Hypothalamus (tissue), 51 donors: ENCODE data around the gene UTS2R.

ENCODE experiments used
- DNase-seq, 51 donors: peaks; one replicate each; lab custom pipeline; 2025; lab: John Stamatoyannopoulos, UW

UTS2R gene

GRCh38 chr17:82351254-82351712 is 20.3 kb upstream of the UTS2R start:
- DNase-seq, result no peak

GRCh38 chr17:82351713-82352488 is 19.7 kb upstream of the UTS2R start:
- DNase-seq, result peak in 49 of 51 donors; percentile 8 to 89 (median 58)

GRCh38 chr17:82353484-82353883 is 18.1 kb upstream of the UTS2R start:
- no peak for DNase-seq

GRCh38 chr17:82354804-82355308 is 16.7 kb upstream of the UTS2R start:
- no peak for DNase-seq

GRCh38 chr17:82355770-82356427 is 15.7 kb upstream of the UTS2R start:
- no peak for DNase-seq

- no peak for DNase-seq
These were observed 14.7 kb upstream of the UTS2R start for GRCh38 chr17:82356845-82357355.

GRCh38 chr17:82357394-82357793 is 14.2 kb upstream of the UTS2R start:
- DNase-seq, result no peak

GRCh38 chr17:82358465-82359350 is 12.9 kb upstream of the UTS2R start, which contains the start of gene TEX19:
Gene TEX19 (plus strand): TSS chr17:82359247. CDS start chr17:82362151, 2,904 bp downstream.
- DNase-seq, result no peak

- peak in 1 of 51 donors; percentile 25 for DNase-seq
These were observed 12.0 kb upstream of the UTS2R start for GRCh38 chr17:82359451-82360074.

GRCh38 chr17:82361885-82362633 is 9.5 kb upstream of the UTS2R start:
- DNase-seq, result no peak

GRCh38 chr17:82365606-82366295 is 5.8 kb upstream of the UTS2R start:
- no peak for DNase-seq

GRCh38 chr17:82366749-82367148 is 4.8 kb upstream of the UTS2R start:
- no peak for DNase-seq

GRCh38 chr17:82367724-82368524 is 3.6 kb upstream of the UTS2R start:
- DNase-seq, result no peak

- no peak for DNase-seq
These were observed 2.4 kb upstream of the UTS2R start for GRCh38 chr17:82369211-82369610.

GRCh38 chr17:82370471-82371332 is 863 bp upstream of the UTS2R start:
- peak in 1 of 51 donors; percentile 15 for DNase-seq

- DNase-seq, result no peak
These were observed 895 bp downstream of the UTS2R start for GRCh38 chr17:82372249-82373071.
